ENCODE measurements around the gene PTGER2.

GRCh38 chr14:52333823-52334657 lies 19.9 kb downstream of the PTGER2 start:
- TF ChIP-seq POLR2AphosphoS5 (IDR thresholded peaks at IDR 0.05) (no peak), CTCF (IDR thresholded peaks at IDR 0.05; ENCODE audit: poor library complexity, severe bottlenecking) (no peak)

Data from neural cell (in vitro differentiated cells).